GM23338 (cell line): ENCODE data around the gene UBASH3A. TPM values are rescaled to one million over a fixed set of nuclear protein-coding genes. Genes with fewer than 3 reads are reported as not detected.
A peak's percentile ranks its signal among the peaks of the same experiment; 100 is the strongest.

Experiments used
- ATAC-seq: fragments of 200-7000 bp; cut with Tn5 transposase; 3 replicates; pipeline ENCODE4 v1.9.1; 2020
- DNase-seq: peaks from one replicate; pipeline ENCODE4 v3.0.0-alpha.2; 2015; ENCODE audit warnings: low spot score
- H2AFZ ChIP-seq: fragments of 200-600 bp; sonication (generic); 2 replicates; pipeline ENCODE4 v1.8.0; 2016; ENCODE audit warnings: antibody characterized with exemption, mild to moderate bottlenecking, moderate library complexity
- H3F3A ChIP-seq: fragments of 200-600 bp; sonication (generic); replicated peaks from 2 replicates; pipeline ENCODE4 v1.8.0; 2017; ENCODE audit warnings: antibody characterized with exemption, mixed run types, low read depth
- H3K27ac ChIP-seq: fragments of 200-600 bp; sonication (generic); 2 replicates; pipeline ENCODE4 v1.6.1; 2016; ENCODE audit warnings: low read depth
- H3K27me3 ChIP-seq: fragments of 200-600 bp; sonication (generic); 2 replicates; pipeline ENCODE4 v1.8.0; 2016; ENCODE audit warnings: mild to moderate bottlenecking, mixed run types, moderate library complexity; ENCODE audit not compliant: insufficient read depth
- H3K36me3 ChIP-seq: fragments of 200-600 bp; sonication (generic); 2 replicates; pipeline ENCODE4 v1.8.0; 2016; ENCODE audit warnings: mild to moderate bottlenecking; ENCODE audit not compliant: insufficient read depth
- H3K4me1 ChIP-seq: fragments of 200-600 bp; sonication (generic); 2 replicates; pipeline ENCODE4 v1.8.0; 2016; ENCODE audit warnings: mild to moderate bottlenecking, moderate library complexity; ENCODE audit not compliant: insufficient read depth
- H3K4me2 ChIP-seq: fragments of 200-600 bp; sonication (generic); 2 replicates; pipeline ENCODE4 v1.7.1; 2017; ENCODE audit warnings: mixed run types
- H3K4me3 ChIP-seq: fragments of 200-600 bp; sonication (generic); 2 replicates; pipeline ENCODE4 v1.6.1; 2016; ENCODE audit warnings: mixed run types
- H3K79me2 ChIP-seq: fragments of 200-600 bp; sonication (generic); replicated peaks from 2 replicates; pipeline ENCODE4 v1.8.0; 2017; ENCODE audit warnings: mild to moderate bottlenecking; ENCODE audit not compliant: insufficient read depth
- H3K9me2 ChIP-seq: fragments of 200-600 bp; sonication (generic); 2 replicates; pipeline ENCODE4 v1.8.0; 2017; ENCODE audit not compliant: insufficient read depth
- H4K20me1 ChIP-seq: fragments of 200-600 bp; sonication (generic); replicated peaks from 2 replicates; pipeline ENCODE4 v1.8.0; 2017; ENCODE audit warnings: mild to moderate bottlenecking; ENCODE audit not compliant: insufficient read depth
- H3K27ac Mint-ChIP-seq: 2 replicates; pipeline ENCODE4 v1.8.0; 2020; ENCODE audit warnings: inconsistent platforms, mild to moderate bottlenecking, moderate library complexity, mixed read lengths
- H3K27me3 Mint-ChIP-seq: 3 replicates; pipeline ENCODE4 v1.8.0; 2022; ENCODE audit warnings: low read depth, mild to moderate bottlenecking, moderate library complexity, mixed read lengths, inconsistent platforms; ENCODE audit not compliant: insufficient read depth, poor library complexity
- H3K36me3 Mint-ChIP-seq: 3 replicates; pipeline ENCODE4 v1.8.0; 2021; ENCODE audit warnings: low read depth, mild to moderate bottlenecking, inconsistent platforms, moderate library complexity, mixed read lengths
- H3K4me1 Mint-ChIP-seq: 3 replicates; pipeline ENCODE4 v1.8.0; 2020; ENCODE audit warnings: mild to moderate bottlenecking, inconsistent platforms, mixed read lengths
- H3K4me3 Mint-ChIP-seq: 3 replicates; pipeline ENCODE4 v1.8.0; 2021; ENCODE audit warnings: moderate library complexity, mild to moderate bottlenecking, inconsistent platforms, mixed read lengths
- H3K9me3 Mint-ChIP-seq: 3 replicates; pipeline ENCODE4 v1.8.0; 2020; ENCODE audit warnings: moderate library complexity, mild to moderate bottlenecking, inconsistent platforms, mixed read lengths
- CREB1 ChIP-seq: fragments of 250-450 bp; sonication (Bioruptor Pico); IDR thresholded peaks from 2 replicates; pipeline ENCODE4 v1.5.0; 2020; ENCODE audit warnings: low read depth, mild to moderate bottlenecking, moderate library complexity
- EZH2 ChIP-seq: fragments of 200-600 bp; sonication (generic); IDR thresholded peaks from one replicate; pipeline ENCODE4 v1.8.0; 2017; ENCODE audit warnings: antibody characterized with exemption, mild to moderate bottlenecking, low read depth; ENCODE audit not compliant: unreplicated experiment
- EZH2phosphoT487 ChIP-seq: fragments of 200-600 bp; sonication (generic); IDR thresholded peaks from one replicate; pipeline ENCODE4 v1.8.1; 2018; ENCODE audit warnings: antibody characterized with exemption; ENCODE audit not compliant: unreplicated experiment
- JUNB ChIP-seq: IDR thresholded peaks from one replicate; pipeline ENCODE4 v1.6.1; 2016; ENCODE audit warnings: antibody characterized with exemption; ENCODE audit not compliant: unreplicated experiment
- NANOG ChIP-seq: IDR thresholded peaks from 2 replicates; pipeline ENCODE4 v1.6.1; 2016; ENCODE audit warnings: antibody characterized with exemption, borderline replicate concordance
- POLR2AphosphoS5 ChIP-seq: IDR thresholded peaks from 2 replicates; pipeline ENCODE4 v1.6.1; 2016; ENCODE audit warnings: antibody characterized with exemption, low read depth
- STAT1 ChIP-seq: IDR thresholded peaks from one replicate; pipeline ENCODE4 v1.6.1; 2016; ENCODE audit warnings: antibody characterized with exemption; ENCODE audit not compliant: unreplicated experiment
- ZNF114 ChIP-seq: fragments of 250-450 bp; sonication (Bioruptor Pico); IDR thresholded peaks from 2 replicates; pipeline ENCODE4 v1.5.0; 2020; ENCODE audit warnings: mild to moderate bottlenecking, moderate library complexity
- ZNF331 ChIP-seq: fragments of 250-450 bp; sonication (Bioruptor Pico); IDR thresholded peaks from 2 replicates; pipeline ENCODE4 v1.5.0; 2020; ENCODE audit warnings: low read depth, mild to moderate bottlenecking, moderate library complexity
- polyA plus RNA-seq: library from polyadenylated mRNA; unstranded; fragments of >200 nt; fragmentation: Nextera tagmentation; extraction: Ambion mirVana; gene quantifications from 2 replicates; pipeline ENCODE4 v1.2.1, GENCODE V29; 2016
- total RNA-seq: library from RNA; depleted of rRNA; stranded (reverse); fragments of >200 nt; shearing (Covaris generic); gene quantifications from 2 replicates; pipeline ENCODE4 v1.2.3, GENCODE V29; 2014
- TF ChIP-seq, protein P1 (sequence below): IDR thresholded peaks from one replicate; pipeline ENCODE4 v1.6.1; 2018; ENCODE audit warnings: antibody characterized with exemption; ENCODE audit not compliant: unreplicated experiment
- TF ChIP-seq, protein P2 (sequence below): fragments of 250-450 bp; sonication (Bioruptor Pico); IDR thresholded peaks from 2 replicates; pipeline ENCODE4 v1.5.0; 2020; ENCODE audit warnings: mild to moderate bottlenecking, moderate library complexity
- TF ChIP-seq, protein P3 (sequence below): IDR thresholded peaks from 2 replicates; pipeline ENCODE4 v1.6.1; 2016; ENCODE audit warnings: antibody characterized with exemption
- TF ChIP-seq, protein P4 (sequence below), 2 experiments: fragments of 200-600 bp in 1 of 2; sonication (generic) in 1 of 2; conservative IDR thresholded peaks; 2 replicates each; pipeline versions ENCODE4 v1.5.1 to v1.6.1; 2016 to 2017; ENCODE audit warnings: antibody characterized with exemption in 2 of 2, low read depth in 2 of 2, mild to moderate bottlenecking in 2 of 2, moderate library complexity in 1 of 2

UBASH3A gene
- total and polyA plus RNA-seq, 2 experiments from 2014 or later, result not detected

DNA sequence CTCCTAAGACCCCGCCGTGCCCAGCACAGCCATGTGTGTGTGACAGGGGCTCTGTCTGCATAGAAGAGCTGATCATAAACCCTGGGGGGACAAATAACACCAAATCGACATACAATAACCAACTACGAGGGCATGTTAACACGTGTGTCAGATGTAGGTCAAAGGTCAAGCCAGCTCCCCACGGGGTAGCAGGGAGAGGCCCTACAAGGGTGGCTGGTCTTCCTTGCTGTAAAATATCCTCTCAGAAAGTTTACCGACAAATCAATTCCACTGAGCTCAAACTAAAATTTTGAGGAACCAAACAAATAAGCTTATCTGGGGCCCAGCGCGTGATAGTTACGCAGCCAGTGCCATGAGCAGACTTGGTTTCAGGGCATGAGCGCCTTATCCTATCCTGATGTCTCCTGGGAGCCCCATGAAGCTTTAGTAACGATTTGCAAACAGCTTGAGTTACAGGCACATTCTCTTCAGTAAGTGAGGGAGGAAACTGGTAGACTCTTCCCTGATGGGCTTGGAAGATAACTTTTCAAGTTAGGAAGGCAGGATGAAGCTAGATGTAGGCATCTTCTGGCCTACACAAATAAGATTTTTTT lies 5.2 kb upstream of the UBASH3A start:
- DNase-seq (no peak), ATAC-seq (peak; percentile 26; the same call in 1 of the 3 replicates)
- Mint-ChIP-seq H3K36me3 (no peaks in the 10 kb centered on the region; the same call in 1 of the 3 replicates), H3K4me1 (peaks cover 4% of the 10 kb centered on the region; the same call in 2 of the 3 replicates), H3K4me3 (no peak overlapping the region), H3K9me3 (peaks cover 5% of the 10 kb centered on the region; the same call in 1 of the 3 replicates), H3K27me3 (peaks cover 5% of the 10 kb centered on the region), H3K27ac (no peak overlapping the region)
- Histone ChIP-seq H3K27ac (no peak overlapping the region), H3K79me2 (no peaks in the 10 kb centered on the region), H4K20me1 (no peaks in the 10 kb centered on the region), H3K4me1 (no peaks in the 10 kb centered on the region), H3K27me3 (no peaks in the 10 kb centered on the region), H3K4me3 (no peak overlapping the region), H3K4me2 (no peak overlapping the region), H3K9me2 (0 out of 2 replicates have a peak, but pooled peaks cover 3% of the 10 kb centered on the region), H3F3A (no peaks in the 10 kb centered on the region), H3K36me3 (no peaks in the 10 kb centered on the region), H2AFZ (0 out of 2 replicates have a peak overlapping the region, but pooled peaks have one; percentile 63)
- TF ChIP-seq STAT1 (no peak), EZH2 (no peak), JUNB (no peak), EZH2phosphoT487 (no peak), ZNF331 (CRISPR knock-in tag) (no peak), CREB1 (CRISPR knock-in tag) (no peak), NANOG (no peak), POLR2AphosphoS5 (no peak), ZNF114 (CRISPR knock-in tag) (no peak)
- TF ChIP-seq, protein P1, sequence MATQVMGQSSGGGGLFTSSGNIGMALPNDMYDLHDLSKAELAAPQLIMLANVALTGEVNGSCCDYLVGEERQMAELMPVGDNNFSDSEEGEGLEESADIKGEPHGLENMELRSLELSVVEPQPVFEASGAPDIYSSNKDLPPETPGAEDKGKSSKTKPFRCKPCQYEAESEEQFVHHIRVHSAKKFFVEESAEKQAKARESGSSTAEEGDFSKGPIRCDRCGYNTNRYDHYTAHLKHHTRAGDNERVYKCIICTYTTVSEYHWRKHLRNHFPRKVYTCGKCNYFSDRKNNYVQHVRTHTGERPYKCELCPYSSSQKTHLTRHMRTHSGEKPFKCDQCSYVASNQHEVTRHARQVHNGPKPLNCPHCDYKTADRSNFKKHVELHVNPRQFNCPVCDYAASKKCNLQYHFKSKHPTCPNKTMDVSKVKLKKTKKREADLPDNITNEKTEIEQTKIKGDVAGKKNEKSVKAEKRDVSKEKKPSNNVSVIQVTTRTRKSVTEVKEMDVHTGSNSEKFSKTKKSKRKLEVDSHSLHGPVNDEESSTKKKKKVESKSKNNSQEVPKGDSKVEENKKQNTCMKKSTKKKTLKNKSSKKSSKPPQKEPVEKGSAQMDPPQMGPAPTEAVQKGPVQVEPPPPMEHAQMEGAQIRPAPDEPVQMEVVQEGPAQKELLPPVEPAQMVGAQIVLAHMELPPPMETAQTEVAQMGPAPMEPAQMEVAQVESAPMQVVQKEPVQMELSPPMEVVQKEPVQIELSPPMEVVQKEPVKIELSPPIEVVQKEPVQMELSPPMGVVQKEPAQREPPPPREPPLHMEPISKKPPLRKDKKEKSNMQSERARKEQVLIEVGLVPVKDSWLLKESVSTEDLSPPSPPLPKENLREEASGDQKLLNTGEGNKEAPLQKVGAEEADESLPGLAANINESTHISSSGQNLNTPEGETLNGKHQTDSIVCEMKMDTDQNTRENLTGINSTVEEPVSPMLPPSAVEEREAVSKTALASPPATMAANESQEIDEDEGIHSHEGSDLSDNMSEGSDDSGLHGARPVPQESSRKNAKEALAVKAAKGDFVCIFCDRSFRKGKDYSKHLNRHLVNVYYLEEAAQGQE, result no peak
- TF ChIP-seq, protein P2, sequence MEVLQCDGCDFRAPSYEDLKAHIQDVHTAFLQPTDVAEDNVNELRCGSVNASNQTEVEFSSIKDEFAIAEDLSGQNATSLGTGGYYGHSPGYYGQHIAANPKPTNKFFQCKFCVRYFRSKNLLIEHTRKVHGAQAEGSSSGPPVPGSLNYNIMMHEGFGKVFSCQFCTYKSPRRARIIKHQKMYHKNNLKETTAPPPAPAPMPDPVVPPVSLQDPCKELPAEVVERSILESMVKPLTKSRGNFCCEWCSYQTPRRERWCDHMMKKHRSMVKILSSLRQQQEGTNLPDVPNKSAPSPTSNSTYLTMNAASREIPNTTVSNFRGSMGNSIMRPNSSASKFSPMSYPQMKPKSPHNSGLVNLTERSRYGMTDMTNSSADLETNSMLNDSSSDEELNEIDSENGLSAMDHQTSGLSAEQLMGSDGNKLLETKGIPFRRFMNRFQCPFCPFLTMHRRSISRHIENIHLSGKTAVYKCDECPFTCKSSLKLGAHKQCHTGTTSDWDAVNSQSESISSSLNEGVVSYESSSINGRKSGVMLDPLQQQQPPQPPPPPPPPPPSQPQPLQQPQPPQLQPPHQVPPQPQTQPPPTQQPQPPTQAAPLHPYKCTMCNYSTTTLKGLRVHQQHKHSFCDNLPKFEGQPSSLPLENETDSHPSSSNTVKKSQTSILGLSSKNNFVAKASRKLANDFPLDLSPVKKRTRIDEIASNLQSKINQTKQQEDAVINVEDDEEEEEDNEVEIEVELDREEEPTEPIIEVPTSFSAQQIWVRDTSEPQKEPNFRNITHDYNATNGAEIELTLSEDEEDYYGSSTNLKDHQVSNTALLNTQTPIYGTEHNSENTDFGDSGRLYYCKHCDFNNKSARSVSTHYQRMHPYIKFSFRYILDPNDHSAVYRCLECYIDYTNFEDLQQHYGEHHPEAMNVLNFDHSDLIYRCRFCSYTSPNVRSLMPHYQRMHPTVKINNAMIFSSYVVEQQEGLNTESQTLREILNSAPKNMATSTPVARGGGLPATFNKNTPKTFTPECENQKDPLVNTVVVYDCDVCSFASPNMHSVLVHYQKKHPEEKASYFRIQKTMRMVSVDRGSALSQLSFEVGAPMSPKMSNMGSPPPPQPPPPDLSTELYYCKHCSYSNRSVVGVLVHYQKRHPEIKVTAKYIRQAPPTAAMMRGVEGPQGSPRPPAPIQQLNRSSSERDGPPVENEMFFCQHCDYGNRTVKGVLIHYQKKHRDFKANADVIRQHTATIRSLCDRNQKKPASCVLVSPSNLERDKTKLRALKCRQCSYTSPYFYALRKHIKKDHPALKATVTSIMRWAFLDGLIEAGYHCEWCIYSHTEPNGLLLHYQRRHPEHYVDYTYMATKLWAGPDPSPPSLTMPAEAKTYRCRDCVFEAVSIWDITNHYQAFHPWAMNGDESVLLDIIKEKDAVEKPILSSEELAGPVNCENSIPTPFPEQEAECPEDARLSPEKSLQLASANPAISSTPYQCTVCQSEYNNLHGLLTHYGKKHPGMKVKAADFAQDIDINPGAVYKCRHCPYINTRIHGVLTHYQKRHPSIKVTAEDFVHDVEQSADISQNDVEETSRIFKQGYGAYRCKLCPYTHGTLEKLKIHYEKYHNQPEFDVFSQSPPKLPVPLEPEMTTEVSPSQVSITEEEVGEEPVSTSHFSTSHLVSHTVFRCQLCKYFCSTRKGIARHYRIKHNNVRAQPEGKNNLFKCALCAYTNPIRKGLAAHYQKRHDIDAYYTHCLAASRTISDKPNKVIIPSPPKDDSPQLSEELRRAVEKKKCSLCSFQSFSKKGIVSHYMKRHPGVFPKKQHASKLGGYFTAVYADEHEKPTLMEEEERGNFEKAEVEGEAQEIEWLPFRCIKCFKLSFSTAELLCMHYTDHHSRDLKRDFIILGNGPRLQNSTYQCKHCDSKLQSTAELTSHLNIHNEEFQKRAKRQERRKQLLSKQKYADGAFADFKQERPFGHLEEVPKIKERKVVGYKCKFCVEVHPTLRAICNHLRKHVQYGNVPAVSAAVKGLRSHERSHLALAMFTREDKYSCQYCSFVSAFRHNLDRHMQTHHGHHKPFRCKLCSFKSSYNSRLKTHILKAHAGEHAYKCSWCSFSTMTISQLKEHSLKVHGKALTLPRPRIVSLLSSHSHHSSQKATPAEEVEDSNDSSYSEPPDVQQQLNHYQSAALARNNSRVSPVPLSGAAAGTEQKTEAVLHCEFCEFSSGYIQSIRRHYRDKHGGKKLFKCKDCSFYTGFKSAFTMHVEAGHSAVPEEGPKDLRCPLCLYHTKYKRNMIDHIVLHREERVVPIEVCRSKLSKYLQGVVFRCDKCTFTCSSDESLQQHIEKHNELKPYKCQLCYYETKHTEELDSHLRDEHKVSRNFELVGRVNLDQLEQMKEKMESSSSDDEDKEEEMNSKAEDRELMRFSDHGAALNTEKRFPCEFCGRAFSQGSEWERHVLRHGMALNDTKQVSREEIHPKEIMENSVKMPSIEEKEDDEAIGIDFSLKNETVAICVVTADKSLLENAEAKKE (CRISPR knock-in tag), result no peak
- TF ChIP-seq, protein P3, sequence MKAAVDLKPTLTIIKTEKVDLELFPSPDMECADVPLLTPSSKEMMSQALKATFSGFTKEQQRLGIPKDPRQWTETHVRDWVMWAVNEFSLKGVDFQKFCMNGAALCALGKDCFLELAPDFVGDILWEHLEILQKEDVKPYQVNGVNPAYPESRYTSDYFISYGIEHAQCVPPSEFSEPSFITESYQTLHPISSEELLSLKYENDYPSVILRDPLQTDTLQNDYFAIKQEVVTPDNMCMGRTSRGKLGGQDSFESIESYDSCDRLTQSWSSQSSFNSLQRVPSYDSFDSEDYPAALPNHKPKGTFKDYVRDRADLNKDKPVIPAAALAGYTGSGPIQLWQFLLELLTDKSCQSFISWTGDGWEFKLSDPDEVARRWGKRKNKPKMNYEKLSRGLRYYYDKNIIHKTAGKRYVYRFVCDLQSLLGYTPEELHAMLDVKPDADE, result no peak
- TF ChIP-seq, protein P4, sequence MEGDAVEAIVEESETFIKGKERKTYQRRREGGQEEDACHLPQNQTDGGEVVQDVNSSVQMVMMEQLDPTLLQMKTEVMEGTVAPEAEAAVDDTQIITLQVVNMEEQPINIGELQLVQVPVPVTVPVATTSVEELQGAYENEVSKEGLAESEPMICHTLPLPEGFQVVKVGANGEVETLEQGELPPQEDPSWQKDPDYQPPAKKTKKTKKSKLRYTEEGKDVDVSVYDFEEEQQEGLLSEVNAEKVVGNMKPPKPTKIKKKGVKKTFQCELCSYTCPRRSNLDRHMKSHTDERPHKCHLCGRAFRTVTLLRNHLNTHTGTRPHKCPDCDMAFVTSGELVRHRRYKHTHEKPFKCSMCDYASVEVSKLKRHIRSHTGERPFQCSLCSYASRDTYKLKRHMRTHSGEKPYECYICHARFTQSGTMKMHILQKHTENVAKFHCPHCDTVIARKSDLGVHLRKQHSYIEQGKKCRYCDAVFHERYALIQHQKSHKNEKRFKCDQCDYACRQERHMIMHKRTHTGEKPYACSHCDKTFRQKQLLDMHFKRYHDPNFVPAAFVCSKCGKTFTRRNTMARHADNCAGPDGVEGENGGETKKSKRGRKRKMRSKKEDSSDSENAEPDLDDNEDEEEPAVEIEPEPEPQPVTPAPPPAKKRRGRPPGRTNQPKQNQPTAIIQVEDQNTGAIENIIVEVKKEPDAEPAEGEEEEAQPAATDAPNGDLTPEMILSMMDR (conservative IDR thresholded peaks at IDR 0.05; ENCODE audit: low read depth in 2 of 2), result no peak
